DMS79 treated with DMSO at 0.1 percent for 48 hours (cell line): ENCODE results near the gene DCTN2.
"Not testable (repeated sequence)": the region's sequence is repeated elsewhere in the genome, so short reads cannot be mapped to it uniquely, and the experiment has no call there.

Source experiments
- DNase-seq: peaks from one replicate; lab custom pipeline; 2025; lab: John Stamatoyannopoulos, UW

DCTN2 gene

DNA sequence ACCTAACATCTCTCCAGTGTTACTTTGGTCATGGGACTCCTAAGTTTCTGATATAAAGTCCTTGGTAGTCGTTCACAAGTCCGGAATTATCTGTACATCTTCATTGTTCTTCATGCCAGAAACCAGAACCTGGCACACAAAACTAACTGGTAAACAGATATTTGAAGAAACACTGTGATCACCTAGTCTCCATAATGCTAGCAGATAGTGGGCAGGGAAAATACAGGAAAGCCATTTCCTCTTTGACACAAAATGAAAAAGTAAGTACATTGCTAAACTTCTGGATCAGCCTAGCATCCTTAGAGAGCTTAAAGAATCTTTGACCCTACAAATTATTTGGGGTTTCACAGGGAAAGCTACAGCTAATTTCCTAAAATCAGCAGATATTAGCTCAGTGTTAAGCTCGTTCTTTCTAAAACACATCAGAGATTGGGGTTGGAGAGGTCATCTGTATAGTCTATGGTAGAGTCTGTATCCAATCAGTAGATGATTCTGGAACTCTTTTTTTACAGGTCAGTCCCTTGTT, 31.5 kb downstream of the DCTN2 start:
- no peak for DNase-seq

GRCh38 chr12:57514720-57515407, 32.1 kb downstream of the DCTN2 start:
- no peak for DNase-seq

DNA sequence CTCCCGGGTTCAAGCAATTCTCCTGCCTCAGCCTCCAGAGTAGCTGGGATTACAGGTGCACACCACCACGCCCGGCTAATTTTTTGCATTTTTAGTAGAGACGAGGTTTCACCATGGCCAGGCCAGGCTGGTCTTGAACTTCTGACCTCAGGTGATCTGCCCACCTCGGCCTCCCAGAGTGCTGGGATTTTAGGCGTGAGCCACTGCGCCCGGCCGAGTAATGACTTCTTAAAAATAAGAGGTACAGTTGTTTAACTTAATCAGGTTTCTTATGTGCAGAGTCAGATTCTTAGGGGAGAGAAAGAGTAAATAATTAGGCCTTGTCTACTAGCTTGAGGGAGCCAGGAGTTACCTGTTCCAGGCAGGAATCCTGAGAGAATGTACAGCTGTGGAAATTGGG, 32.7 kb downstream of the DCTN2 start:
- not testable (repeated sequence) for DNase-seq

GRCh38 chr12:57513677-57514076, 33.3 kb downstream of the DCTN2 start:
- not testable (repeated sequence) for DNase-seq

- no peak for DNase-seq
Observed at GRCh38 chr12:57513266-57513665, 33.7 kb downstream of the DCTN2 start.

DNA sequence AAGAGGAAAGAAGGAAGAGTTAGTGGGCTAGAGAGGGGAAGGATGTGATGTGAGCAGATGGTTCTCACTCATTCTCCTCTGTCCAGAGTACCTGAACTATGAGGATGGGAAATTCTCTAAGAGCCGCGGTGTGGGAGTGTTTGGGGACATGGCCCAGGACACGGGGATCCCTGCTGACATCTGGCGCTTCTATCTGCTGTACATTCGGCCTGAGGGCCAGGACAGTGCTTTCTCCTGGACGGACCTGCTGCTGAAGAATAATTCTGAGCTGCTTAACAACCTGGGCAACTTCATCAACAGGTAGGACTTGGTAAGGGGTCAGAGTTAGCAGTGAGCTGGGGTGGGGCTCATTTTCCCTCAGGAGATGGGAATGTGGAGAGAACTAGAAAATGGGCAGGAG, 34.3 kb downstream of the DCTN2 start:
- DNase-seq: no peak

- no peak for DNase-seq
Observed at GRCh38 chr12:57511588-57512325, 35.2 kb downstream of the DCTN2 start.

GRCh38 chr12:57511161-57511560, 35.8 kb downstream of the DCTN2 start:
- no peak for DNase-seq

- not testable (repeated sequence) for DNase-seq
Observed at GRCh38 chr12:57507796-57508195, 39.2 kb downstream of the DCTN2 start.

GRCh38 chr12:57506541-57506940, 40.5 kb downstream of the DCTN2 start:
- not testable (repeated sequence) for DNase-seq

GRCh38 chr12:57502311-57502969, 44.6 kb downstream of the DCTN2 start:
- not testable (repeated sequence) for DNase-seq

GRCh38 chr12:57500213-57500612, 46.8 kb downstream of the DCTN2 start:
- no peak for DNase-seq

GRCh38 chr12:57498571-57498970, 48.4 kb downstream of the DCTN2 start:
- no peak for DNase-seq

- DNase-seq: no peak
Observed at GRCh38 chr12:57498132-57498502, 48.9 kb downstream of the DCTN2 start.

DNA sequence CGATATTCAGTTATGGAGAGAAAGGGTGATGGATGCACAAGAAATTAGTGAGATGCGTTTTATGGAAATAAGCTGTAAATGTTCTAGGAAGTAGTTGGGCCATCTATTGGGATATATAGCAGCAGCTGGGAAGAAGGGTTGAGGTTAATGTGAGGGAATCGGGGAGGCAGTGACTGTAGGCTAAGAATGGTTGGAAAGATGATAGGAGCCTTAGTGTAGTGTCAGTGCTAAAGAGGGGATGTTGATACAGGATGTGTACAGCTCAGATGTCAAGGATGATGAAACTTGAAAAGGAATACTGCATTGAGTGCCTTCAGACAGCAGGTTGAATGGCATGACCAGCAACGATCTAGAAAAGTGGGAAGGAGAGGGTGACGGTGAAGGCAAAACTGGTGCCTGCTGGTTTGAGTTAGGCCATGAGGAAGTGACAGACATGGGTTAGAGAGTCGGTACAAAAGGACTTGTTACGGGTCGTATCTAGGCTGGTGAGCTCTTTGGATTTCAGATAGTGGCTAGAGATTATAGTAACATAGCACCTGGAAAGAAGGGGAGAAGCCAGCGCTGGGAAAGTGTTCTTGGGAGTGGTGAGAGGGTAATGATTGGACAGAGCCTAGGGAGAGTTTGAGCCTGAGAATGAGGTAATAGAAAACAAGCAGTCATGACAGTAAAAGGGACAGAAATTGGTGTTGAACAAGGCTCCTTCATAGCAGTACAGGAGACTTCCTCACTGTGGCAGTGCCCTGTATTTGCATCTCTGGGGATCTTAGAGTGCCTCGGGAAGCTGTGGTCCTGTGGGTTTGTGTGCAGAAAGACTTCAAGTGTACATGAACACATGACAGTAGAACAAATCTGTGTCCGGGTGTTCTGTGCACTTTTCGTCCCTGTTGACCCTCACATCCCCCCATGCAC, 49.5 kb downstream of the DCTN2 start:
- DNase-seq: no peak

- no peak for DNase-seq
Observed at GRCh38 chr12:57496822-57497221, 50.2 kb downstream of the DCTN2 start.

- not testable (repeated sequence) for DNase-seq
Observed at GRCh38 chr12:57495051-57495701, 51.8 kb downstream of the DCTN2 start.

GRCh38 chr12:57491393-57492280, 55.4 kb downstream of the DCTN2 start:
- no peak for DNase-seq

DNA sequence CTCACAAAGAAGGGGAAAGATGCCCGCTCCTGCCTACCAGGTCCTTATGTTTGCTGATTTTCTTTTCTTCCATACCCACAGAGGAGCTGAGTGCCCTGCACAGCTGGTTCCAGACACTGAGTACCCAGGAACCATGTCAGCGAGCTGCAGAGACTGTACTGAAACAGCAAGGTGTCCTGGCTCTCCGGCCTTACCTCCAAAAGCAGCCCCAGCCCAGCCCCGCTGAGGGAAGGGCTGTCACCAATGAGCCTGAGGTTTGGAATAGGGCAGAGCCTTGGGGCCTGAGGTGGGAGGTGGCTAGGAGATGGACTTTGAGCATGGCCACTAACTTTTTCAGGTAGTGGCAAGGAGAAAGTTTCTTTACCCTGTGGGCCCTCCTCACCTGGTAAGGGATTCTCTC, 56.9 kb downstream of the DCTN2 start:
- no peak for DNase-seq

DNA sequence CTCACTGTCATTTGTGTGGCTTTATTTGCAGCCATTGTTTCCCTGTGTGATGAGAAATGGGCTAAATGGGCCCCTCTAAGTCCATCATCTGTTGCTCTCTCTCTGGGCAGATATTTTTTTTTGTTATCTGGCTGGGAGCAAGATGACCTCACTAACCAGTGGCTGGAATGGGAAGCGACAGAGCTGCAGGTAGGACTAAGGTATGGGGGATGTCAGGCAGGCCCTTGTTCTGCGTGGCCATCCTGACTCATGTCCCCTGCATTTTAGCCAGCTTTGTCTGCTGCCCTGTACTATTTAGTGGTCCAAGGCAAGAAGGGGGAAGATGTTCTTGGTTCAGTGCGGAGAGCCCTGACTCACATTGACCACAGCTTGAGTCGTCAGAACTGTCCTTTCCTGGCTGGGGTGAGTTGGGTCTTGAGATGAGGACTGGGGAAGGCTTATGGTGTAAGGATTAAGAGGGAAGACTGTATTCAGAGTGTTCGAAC, 57.8 kb downstream of the DCTN2 start:
- no peak for DNase-seq
